ENCODE measurements around the gene GDPD5. TPM values are rescaled to one million over a fixed set of nuclear protein-coding genes. Genes with fewer than 3 reads are reported as not detected.

The GDPD5 gene
- total and polyA plus RNA-seq, 9 of the 15 experiments (the other 6 are each of a cell fraction or from before 2014, with no cell fraction given), result 0.32 to 27.3 (median 8.0) TPM

DNA sequence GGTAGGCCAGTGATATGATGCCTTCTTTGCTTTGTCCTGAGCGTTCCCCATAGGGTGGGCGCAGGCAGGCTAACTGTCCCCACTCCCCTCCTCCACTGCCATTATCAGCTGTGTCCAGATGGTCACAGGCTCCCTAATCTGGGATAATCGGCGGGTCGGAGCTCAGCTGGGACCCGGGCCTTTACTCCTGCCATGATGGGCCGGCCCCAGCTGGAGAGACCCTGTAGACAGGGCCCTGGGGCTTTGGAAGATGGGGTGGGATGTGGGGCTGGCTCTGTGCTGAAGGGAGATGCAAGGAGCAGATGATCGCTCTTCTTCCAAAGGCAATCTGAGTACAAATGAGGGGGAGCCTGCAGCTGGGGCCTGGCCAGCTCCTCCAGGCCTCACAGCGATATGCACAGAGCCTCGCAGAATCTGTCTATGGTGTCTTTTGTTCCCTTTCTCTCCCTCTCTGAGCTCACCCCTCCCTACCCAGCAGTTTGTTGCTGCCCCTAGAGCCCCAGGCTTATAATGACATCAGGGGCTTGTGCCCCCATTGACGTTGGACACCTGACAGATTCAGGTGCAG is 104.6 kb downstream of the GDPD5 start (continued):
- TF ChIP-seq, protein P1, sequence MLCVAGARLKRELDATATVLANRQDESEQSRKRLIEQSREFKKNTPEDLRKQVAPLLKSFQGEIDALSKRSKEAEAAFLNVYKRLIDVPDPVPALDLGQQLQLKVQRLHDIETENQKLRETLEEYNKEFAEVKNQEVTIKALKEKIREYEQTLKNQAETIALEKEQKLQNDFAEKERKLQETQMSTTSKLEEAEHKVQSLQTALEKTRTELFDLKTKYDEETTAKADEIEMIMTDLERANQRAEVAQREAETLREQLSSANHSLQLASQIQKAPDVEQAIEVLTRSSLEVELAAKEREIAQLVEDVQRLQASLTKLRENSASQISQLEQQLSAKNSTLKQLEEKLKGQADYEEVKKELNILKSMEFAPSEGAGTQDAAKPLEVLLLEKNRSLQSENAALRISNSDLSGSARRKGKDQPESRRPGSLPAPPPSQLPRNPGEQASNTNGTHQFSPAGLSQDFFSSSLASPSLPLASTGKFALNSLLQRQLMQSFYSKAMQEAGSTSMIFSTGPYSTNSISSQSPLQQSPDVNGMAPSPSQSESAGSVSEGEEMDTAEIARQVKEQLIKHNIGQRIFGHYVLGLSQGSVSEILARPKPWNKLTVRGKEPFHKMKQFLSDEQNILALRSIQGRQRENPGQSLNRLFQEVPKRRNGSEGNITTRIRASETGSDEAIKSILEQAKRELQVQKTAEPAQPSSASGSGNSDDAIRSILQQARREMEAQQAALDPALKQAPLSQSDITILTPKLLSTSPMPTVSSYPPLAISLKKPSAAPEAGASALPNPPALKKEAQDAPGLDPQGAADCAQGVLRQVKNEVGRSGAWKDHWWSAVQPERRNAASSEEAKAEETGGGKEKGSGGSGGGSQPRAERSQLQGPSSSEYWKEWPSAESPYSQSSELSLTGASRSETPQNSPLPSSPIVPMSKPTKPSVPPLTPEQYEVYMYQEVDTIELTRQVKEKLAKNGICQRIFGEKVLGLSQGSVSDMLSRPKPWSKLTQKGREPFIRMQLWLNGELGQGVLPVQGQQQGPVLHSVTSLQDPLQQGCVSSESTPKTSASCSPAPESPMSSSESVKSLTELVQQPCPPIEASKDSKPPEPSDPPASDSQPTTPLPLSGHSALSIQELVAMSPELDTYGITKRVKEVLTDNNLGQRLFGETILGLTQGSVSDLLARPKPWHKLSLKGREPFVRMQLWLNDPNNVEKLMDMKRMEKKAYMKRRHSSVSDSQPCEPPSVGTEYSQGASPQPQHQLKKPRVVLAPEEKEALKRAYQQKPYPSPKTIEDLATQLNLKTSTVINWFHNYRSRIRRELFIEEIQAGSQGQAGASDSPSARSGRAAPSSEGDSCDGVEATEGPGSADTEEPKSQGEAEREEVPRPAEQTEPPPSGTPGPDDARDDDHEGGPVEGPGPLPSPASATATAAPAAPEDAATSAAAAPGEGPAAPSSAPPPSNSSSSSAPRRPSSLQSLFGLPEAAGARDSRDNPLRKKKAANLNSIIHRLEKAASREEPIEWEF (CRISPR knock-in tag; IDR thresholded peaks at IDR 0.05), result no peak
- peak; percentile 4 for TF ChIP-seq RBBP5 (IDR thresholded peaks at IDR 0.05; ENCODE audit: borderline replicate concordance, insufficient read depth, low read length, poor library complexity, severe bottlenecking)
- no peak for TF ChIP-seq TCFL5 (CRISPR knock-in tag; conservative IDR thresholded peaks at IDR 0.05)
- TF ChIP-seq, protein P2, sequence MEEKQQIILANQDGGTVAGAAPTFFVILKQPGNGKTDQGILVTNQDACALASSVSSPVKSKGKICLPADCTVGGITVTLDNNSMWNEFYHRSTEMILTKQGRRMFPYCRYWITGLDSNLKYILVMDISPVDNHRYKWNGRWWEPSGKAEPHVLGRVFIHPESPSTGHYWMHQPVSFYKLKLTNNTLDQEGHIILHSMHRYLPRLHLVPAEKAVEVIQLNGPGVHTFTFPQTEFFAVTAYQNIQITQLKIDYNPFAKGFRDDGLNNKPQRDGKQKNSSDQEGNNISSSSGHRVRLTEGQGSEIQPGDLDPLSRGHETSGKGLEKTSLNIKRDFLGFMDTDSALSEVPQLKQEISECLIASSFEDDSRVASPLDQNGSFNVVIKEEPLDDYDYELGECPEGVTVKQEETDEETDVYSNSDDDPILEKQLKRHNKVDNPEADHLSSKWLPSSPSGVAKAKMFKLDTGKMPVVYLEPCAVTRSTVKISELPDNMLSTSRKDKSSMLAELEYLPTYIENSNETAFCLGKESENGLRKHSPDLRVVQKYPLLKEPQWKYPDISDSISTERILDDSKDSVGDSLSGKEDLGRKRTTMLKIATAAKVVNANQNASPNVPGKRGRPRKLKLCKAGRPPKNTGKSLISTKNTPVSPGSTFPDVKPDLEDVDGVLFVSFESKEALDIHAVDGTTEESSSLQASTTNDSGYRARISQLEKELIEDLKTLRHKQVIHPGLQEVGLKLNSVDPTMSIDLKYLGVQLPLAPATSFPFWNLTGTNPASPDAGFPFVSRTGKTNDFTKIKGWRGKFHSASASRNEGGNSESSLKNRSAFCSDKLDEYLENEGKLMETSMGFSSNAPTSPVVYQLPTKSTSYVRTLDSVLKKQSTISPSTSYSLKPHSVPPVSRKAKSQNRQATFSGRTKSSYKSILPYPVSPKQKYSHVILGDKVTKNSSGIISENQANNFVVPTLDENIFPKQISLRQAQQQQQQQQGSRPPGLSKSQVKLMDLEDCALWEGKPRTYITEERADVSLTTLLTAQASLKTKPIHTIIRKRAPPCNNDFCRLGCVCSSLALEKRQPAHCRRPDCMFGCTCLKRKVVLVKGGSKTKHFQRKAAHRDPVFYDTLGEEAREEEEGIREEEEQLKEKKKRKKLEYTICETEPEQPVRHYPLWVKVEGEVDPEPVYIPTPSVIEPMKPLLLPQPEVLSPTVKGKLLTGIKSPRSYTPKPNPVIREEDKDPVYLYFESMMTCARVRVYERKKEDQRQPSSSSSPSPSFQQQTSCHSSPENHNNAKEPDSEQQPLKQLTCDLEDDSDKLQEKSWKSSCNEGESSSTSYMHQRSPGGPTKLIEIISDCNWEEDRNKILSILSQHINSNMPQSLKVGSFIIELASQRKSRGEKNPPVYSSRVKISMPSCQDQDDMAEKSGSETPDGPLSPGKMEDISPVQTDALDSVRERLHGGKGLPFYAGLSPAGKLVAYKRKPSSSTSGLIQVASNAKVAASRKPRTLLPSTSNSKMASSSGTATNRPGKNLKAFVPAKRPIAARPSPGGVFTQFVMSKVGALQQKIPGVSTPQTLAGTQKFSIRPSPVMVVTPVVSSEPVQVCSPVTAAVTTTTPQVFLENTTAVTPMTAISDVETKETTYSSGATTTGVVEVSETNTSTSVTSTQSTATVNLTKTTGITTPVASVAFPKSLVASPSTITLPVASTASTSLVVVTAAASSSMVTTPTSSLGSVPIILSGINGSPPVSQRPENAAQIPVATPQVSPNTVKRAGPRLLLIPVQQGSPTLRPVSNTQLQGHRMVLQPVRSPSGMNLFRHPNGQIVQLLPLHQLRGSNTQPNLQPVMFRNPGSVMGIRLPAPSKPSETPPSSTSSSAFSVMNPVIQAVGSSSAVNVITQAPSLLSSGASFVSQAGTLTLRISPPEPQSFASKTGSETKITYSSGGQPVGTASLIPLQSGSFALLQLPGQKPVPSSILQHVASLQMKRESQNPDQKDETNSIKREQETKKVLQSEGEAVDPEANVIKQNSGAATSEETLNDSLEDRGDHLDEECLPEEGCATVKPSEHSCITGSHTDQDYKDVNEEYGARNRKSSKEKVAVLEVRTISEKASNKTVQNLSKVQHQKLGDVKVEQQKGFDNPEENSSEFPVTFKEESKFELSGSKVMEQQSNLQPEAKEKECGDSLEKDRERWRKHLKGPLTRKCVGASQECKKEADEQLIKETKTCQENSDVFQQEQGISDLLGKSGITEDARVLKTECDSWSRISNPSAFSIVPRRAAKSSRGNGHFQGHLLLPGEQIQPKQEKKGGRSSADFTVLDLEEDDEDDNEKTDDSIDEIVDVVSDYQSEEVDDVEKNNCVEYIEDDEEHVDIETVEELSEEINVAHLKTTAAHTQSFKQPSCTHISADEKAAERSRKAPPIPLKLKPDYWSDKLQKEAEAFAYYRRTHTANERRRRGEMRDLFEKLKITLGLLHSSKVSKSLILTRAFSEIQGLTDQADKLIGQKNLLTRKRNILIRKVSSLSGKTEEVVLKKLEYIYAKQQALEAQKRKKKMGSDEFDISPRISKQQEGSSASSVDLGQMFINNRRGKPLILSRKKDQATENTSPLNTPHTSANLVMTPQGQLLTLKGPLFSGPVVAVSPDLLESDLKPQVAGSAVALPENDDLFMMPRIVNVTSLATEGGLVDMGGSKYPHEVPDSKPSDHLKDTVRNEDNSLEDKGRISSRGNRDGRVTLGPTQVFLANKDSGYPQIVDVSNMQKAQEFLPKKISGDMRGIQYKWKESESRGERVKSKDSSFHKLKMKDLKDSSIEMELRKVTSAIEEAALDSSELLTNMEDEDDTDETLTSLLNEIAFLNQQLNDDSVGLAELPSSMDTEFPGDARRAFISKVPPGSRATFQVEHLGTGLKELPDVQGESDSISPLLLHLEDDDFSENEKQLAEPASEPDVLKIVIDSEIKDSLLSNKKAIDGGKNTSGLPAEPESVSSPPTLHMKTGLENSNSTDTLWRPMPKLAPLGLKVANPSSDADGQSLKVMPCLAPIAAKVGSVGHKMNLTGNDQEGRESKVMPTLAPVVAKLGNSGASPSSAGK (IDR thresholded peaks at IDR 0.05), result no peak
- TF ChIP-seq FOXJ2 (tag; IDR thresholded peaks at IDR 0.05), result no peak
- TF ChIP-seq, protein P3, sequence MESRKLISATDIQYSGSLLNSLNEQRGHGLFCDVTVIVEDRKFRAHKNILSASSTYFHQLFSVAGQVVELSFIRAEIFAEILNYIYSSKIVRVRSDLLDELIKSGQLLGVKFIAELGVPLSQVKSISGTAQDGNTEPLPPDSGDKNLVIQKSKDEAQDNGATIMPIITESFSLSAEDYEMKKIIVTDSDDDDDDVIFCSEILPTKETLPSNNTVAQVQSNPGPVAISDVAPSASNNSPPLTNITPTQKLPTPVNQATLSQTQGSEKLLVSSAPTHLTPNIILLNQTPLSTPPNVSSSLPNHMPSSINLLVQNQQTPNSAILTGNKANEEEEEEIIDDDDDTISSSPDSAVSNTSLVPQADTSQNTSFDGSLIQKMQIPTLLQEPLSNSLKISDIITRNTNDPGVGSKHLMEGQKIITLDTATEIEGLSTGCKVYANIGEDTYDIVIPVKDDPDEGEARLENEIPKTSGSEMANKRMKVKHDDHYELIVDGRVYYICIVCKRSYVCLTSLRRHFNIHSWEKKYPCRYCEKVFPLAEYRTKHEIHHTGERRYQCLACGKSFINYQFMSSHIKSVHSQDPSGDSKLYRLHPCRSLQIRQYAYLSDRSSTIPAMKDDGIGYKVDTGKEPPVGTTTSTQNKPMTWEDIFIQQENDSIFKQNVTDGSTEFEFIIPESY (CRISPR knock-in tag; IDR thresholded peaks at IDR 0.05), result no peak
- no peak for TF ChIP-seq FOS (IDR thresholded peaks at IDR 0.05; ENCODE audit: extremely low read depth, insufficient read length)
